ENCODE results near the gene CISD1.

DNA sequence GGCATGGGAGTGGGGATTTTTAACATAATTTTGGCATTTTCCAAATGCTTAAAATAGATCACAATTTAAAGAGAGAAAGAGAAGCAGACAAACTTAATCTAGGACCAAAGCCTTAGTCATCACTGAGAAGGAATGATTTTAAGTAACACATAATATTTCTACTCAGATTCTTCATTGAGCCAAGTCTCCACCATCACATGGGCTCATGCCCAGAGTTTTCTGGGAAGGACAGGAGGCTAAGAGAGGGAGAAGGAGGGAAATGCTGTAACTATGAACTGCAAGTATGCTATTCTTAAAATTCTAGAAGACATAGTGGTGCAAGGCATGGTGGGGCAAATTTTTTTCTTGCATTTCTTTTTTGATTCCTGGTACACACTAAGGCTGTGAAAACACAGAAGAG lies 42.1 kb downstream of the CISD1 start:
- TF ChIP-seq, protein P1, sequence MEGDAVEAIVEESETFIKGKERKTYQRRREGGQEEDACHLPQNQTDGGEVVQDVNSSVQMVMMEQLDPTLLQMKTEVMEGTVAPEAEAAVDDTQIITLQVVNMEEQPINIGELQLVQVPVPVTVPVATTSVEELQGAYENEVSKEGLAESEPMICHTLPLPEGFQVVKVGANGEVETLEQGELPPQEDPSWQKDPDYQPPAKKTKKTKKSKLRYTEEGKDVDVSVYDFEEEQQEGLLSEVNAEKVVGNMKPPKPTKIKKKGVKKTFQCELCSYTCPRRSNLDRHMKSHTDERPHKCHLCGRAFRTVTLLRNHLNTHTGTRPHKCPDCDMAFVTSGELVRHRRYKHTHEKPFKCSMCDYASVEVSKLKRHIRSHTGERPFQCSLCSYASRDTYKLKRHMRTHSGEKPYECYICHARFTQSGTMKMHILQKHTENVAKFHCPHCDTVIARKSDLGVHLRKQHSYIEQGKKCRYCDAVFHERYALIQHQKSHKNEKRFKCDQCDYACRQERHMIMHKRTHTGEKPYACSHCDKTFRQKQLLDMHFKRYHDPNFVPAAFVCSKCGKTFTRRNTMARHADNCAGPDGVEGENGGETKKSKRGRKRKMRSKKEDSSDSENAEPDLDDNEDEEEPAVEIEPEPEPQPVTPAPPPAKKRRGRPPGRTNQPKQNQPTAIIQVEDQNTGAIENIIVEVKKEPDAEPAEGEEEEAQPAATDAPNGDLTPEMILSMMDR (IDR thresholded peaks at IDR 0.05; ENCODE audit: borderline replicate concordance, extremely low read depth, low read length, poor library complexity, severe bottlenecking): no peak
- no peak for TF ChIP-seq EZH2 (IDR thresholded peaks at IDR 0.05; ENCODE audit: borderline replicate concordance, low read depth, low read length, severe bottlenecking)
